ENCODE data around the gene BTBD3.

BTBD3 gene

GRCh38 chr20:11917663-11918062 is at the start of gene BTBD3:
BTBD3 (plus strand) TSS chr20:11917893; CDS start chr20:11918276, 383 bp downstream.
- DNase-seq: no peak

- DNase-seq: no peak
Observed at GRCh38 chr20:11869641-11870040, 48.1 kb upstream of the BTBD3 start.

- no peak for DNase-seq
Observed at GRCh38 chr20:11870411-11870810, 47.3 kb upstream of the BTBD3 start.

GRCh38 chr20:11876555-11876954 is 41.1 kb upstream of the BTBD3 start:
- no peak for DNase-seq

GRCh38 chr20:11880680-11881079 is 37.0 kb upstream of the BTBD3 start:
- DNase-seq: no peak

- no peak for DNase-seq
Observed at GRCh38 chr20:11881449-11881848, 36.2 kb upstream of the BTBD3 start.

GRCh38 chr20:11882651-11883050 is 35.0 kb upstream of the BTBD3 start:
- no peak for DNase-seq

GRCh38 chr20:11888648-11889047 is 29.0 kb upstream of the BTBD3 start:
- no peak for DNase-seq

- peak; percentile 25 for DNase-seq
Observed at GRCh38 chr20:11890331-11891076, 27.2 kb upstream of the BTBD3 start.

- DNase-seq: no peak
Observed at GRCh38 chr20:11891077-11891775, 26.5 kb upstream of the BTBD3 start.

- no peak for DNase-seq
Observed at GRCh38 chr20:11891776-11892545, 25.7 kb upstream of the BTBD3 start.

- no peak for DNase-seq
Observed at GRCh38 chr20:11894062-11894461, 23.6 kb upstream of the BTBD3 start.

- no peak for DNase-seq
Observed at GRCh38 chr20:11895861-11896387, 21.8 kb upstream of the BTBD3 start.

GRCh38 chr20:11901127-11901526 is 16.6 kb upstream of the BTBD3 start:
- DNase-seq: no peak

GRCh38 chr20:11902285-11902697 is 15.4 kb upstream of the BTBD3 start:
- no peak for DNase-seq

- DNase-seq: no peak
Observed at GRCh38 chr20:11905460-11906179, 12.1 kb upstream of the BTBD3 start.

GRCh38 chr20:11906626-11907480 is 10.8 kb upstream of the BTBD3 start:
- no peak for DNase-seq

GRCh38 chr20:11907621-11908020 is 10.1 kb upstream of the BTBD3 start:
- no peak for DNase-seq

- DNase-seq: no peak
Observed at GRCh38 chr20:11912013-11912658, 5.6 kb upstream of the BTBD3 start.

- DNase-seq: no peak
Observed at GRCh38 chr20:11912659-11913415, 4.9 kb upstream of the BTBD3 start.
